ENCODE data around the gene NDUFAF8.

DNA sequence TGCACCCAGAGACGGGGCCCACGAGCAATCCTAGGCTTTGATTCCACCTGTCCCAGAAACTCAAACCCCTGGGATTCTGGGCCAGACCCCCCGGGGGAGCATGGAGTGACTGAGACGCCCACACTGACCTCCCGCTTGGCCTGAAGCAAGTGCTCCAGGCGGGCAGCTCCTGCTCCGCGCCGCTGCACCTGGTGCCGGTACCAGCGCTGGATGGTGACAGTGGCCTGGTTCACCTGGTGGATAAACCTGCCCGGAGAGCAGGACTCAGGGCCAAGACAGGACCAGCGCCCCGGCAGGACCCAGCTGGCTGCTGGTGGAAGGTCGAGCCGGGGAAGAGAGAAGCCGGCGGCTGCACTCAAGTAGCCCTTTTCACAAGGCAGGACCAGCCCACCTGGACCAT, 38.9 kb upstream of the NDUFAF8 start:
- TF ChIP-seq POLR2A (IDR thresholded peaks at IDR 0.05) = no peak
- TF ChIP-seq CTCF (IDR thresholded peaks at IDR 0.05) = no peak
